ENCODE data around the gene DOCK4.

DOCK4 gene

GRCh38 chr7:111775206-111775605 lies 431.0 kb downstream of the DOCK4 start:
- POLR2A ChIA-PET, result no interaction called here
- TF ChIP-seq NFRKB (IDR thresholded peaks at IDR 0.05) (no peak), PKNOX1 (IDR thresholded peaks at IDR 0.05) (no peak), ELF4 (IDR thresholded peaks at IDR 0.05) (no peak), TARDBP (IDR thresholded peaks at IDR 0.05) (no peak), FOXM1 (IDR thresholded peaks at IDR 0.05; ENCODE audit: borderline replicate concordance) (no peak), L3MBTL2 (conservative IDR thresholded peaks at IDR 0.05) (no peak), LEF1 (IDR thresholded peaks at IDR 0.05; ENCODE audit: borderline replicate concordance) (no peak), FOXA1 (IDR thresholded peaks at IDR 0.05) (no peak), SUZ12 (IDR thresholded peaks at IDR 0.05) (no peak), BHLHE40 (IDR thresholded peaks at IDR 0.05; ENCODE audit: borderline replicate concordance) (no peak), CTBP1 (IDR thresholded peaks at IDR 0.05; ENCODE audit: borderline replicate concordance) (no peak), ZNF384 (IDR thresholded peaks at IDR 0.05) (no peak), FOXK2 (IDR thresholded peaks at IDR 0.05) (no peak), HDGF (IDR thresholded peaks at IDR 0.05; ENCODE audit: borderline replicate concordance) (no peak), ARNT (IDR thresholded peaks at IDR 0.05) (no peak), SP1 (IDR thresholded peaks at IDR 0.05) (no peak)
- CTCF ChIA-PET, result no interaction called here
- DNase-seq (ENCODE audit: extremely low spot score), result no peak

- DNase-seq (ENCODE audit: extremely low spot score), result no peak
- ChIA-PET CTCF (no interaction called here), POLR2A (no interaction called here)
- TF ChIP-seq BHLHE40 (IDR thresholded peaks at IDR 0.05; ENCODE audit: borderline replicate concordance) (no peak), CTBP1 (IDR thresholded peaks at IDR 0.05; ENCODE audit: borderline replicate concordance) (no peak), ZNF384 (IDR thresholded peaks at IDR 0.05) (no peak), SP1 (IDR thresholded peaks at IDR 0.05) (no peak), FOXM1 (IDR thresholded peaks at IDR 0.05; ENCODE audit: borderline replicate concordance) (no peak), L3MBTL2 (conservative IDR thresholded peaks at IDR 0.05) (no peak), SUZ12 (IDR thresholded peaks at IDR 0.05) (no peak), LEF1 (IDR thresholded peaks at IDR 0.05; ENCODE audit: borderline replicate concordance) (no peak), PKNOX1 (IDR thresholded peaks at IDR 0.05) (no peak), ELF4 (IDR thresholded peaks at IDR 0.05) (no peak), NFRKB (IDR thresholded peaks at IDR 0.05) (no peak), ARNT (IDR thresholded peaks at IDR 0.05) (no peak)
These were observed 433.5 kb downstream of the DOCK4 start for GRCh38 chr7:111772716-111773115.

GRCh38 chr7:111771638-111772037 lies 434.6 kb downstream of the DOCK4 start:
- ChIA-PET POLR2A (no interaction called here), CTCF (no interaction called here)
- no peak for DNase-seq (ENCODE audit: extremely low spot score)
- TF ChIP-seq BHLHE40 (IDR thresholded peaks at IDR 0.05; ENCODE audit: borderline replicate concordance) (no peak), SUZ12 (IDR thresholded peaks at IDR 0.05) (no peak)

GRCh38 chr7:111770116-111770515 lies 436.1 kb downstream of the DOCK4 start:
- ChIA-PET POLR2A (no interaction called here), CTCF (no interaction called here)
- TF ChIP-seq FOXA1 (IDR thresholded peaks at IDR 0.05) (no peak), L3MBTL2 (conservative IDR thresholded peaks at IDR 0.05) (no peak), CTBP1 (IDR thresholded peaks at IDR 0.05; ENCODE audit: borderline replicate concordance) (no peak), ARNT (IDR thresholded peaks at IDR 0.05) (no peak), BHLHE40 (IDR thresholded peaks at IDR 0.05; ENCODE audit: borderline replicate concordance) (no peak), NFRKB (IDR thresholded peaks at IDR 0.05) (no peak), FOXK2 (IDR thresholded peaks at IDR 0.05) (no peak), SUZ12 (IDR thresholded peaks at IDR 0.05) (no peak), PKNOX1 (IDR thresholded peaks at IDR 0.05) (no peak)
- no peak for DNase-seq (ENCODE audit: extremely low spot score)

- no peak for DNase-seq (ENCODE audit: extremely low spot score)
- CTCF ChIA-PET, result interaction anchor here (0.6 to 1.5 kb wide), 3 partner anchors 88 to 640 kb away, joined by 3 read pairs; no protein-coding TSS in a partner anchor
- POLR2A ChIA-PET, result no interaction called here
- TF ChIP-seq ARNT (IDR thresholded peaks at IDR 0.05) (no peak), TARDBP (IDR thresholded peaks at IDR 0.05) (no peak), FOXM1 (IDR thresholded peaks at IDR 0.05; ENCODE audit: borderline replicate concordance) (no peak), FOXK2 (IDR thresholded peaks at IDR 0.05) (no peak), BHLHE40 (IDR thresholded peaks at IDR 0.05; ENCODE audit: borderline replicate concordance) (no peak), NFRKB (IDR thresholded peaks at IDR 0.05) (no peak), SP1 (IDR thresholded peaks at IDR 0.05) (no peak), L3MBTL2 (conservative IDR thresholded peaks at IDR 0.05) (no peak), ELF4 (IDR thresholded peaks at IDR 0.05) (no peak), ZNF384 (IDR thresholded peaks at IDR 0.05) (no peak), HDGF (IDR thresholded peaks at IDR 0.05; ENCODE audit: borderline replicate concordance) (no peak), PKNOX1 (IDR thresholded peaks at IDR 0.05) (no peak), SUZ12 (IDR thresholded peaks at IDR 0.05) (no peak), CTBP1 (IDR thresholded peaks at IDR 0.05; ENCODE audit: borderline replicate concordance) (no peak), LEF1 (IDR thresholded peaks at IDR 0.05; ENCODE audit: borderline replicate concordance) (no peak)
These were observed 440.2 kb downstream of the DOCK4 start for GRCh38 chr7:111765751-111766643.
